ENCODE data around the gene GBGT1.

DNA sequence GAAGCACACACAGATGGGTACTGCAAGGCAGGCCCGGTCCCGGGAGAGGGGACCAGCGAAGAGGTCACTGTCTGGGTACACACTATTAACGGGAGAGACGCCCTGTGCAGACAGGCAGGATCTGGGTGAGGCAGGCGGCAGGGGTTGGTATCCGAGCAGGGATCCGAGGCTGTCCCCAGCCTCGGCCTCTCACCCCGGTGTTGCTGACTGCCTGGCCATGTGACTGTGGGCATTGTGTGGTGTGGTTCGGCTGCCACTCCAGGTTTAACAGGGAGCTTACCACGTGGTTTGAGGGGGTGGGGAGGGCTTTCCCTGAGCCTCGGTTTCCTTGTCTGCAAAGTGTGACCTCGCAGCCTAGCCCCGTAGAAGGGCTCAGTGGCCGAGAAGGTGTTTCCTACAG, 31.5 kb downstream of the GBGT1 start:
- TF ChIP-seq, protein P1, sequence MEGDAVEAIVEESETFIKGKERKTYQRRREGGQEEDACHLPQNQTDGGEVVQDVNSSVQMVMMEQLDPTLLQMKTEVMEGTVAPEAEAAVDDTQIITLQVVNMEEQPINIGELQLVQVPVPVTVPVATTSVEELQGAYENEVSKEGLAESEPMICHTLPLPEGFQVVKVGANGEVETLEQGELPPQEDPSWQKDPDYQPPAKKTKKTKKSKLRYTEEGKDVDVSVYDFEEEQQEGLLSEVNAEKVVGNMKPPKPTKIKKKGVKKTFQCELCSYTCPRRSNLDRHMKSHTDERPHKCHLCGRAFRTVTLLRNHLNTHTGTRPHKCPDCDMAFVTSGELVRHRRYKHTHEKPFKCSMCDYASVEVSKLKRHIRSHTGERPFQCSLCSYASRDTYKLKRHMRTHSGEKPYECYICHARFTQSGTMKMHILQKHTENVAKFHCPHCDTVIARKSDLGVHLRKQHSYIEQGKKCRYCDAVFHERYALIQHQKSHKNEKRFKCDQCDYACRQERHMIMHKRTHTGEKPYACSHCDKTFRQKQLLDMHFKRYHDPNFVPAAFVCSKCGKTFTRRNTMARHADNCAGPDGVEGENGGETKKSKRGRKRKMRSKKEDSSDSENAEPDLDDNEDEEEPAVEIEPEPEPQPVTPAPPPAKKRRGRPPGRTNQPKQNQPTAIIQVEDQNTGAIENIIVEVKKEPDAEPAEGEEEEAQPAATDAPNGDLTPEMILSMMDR (IDR thresholded peaks at IDR 0.05): no peak
- TF ChIP-seq POLR2A (IDR thresholded peaks at IDR 0.05): no peak
